ENCODE data around the gene MFAP3. TPM values are rescaled to one million over a fixed set of nuclear protein-coding genes. Genes with fewer than 3 reads are reported as not detected.

Gene MFAP3
- total RNA-seq, 2 donors from 2014 or later: 28.5 to 30.1 TPM

- H3K9me3 Mint-ChIP-seq: no peaks in the 10 kb centered on the region
- DNase-seq (ENCODE audit: low spot score): no peak
- H3K27me3 Mint-ChIP-seq: no peaks in the 10 kb centered on the region
- no peak overlapping the region for H3K4me3 Mint-ChIP-seq
- H3K27ac Mint-ChIP-seq: no peak overlapping the region
- ATAC-seq: no peak
- H3K36me3 Mint-ChIP-seq: peaks cover 15% of the 10 kb centered on the region
- H3K4me1 Mint-ChIP-seq (ENCODE audit: low read depth in 2 of 2): peaks cover 21 to 24% of the 10 kb centered on the region in 2 donors
These were observed 3.8 kb upstream of the MFAP3 start for GRCh38 chr5:154034944-154035343.

- peak overlapping the region; percentile 99 for H3K4me3 Mint-ChIP-seq
- peak overlapping the region; percentile 93 to 99 for H3K27ac Mint-ChIP-seq
- no peaks in the 10 kb centered on the region for H3K27me3 Mint-ChIP-seq
- DNase-seq (ENCODE audit: low spot score): no peak
- no peaks in the 10 kb centered on the region for H3K9me3 Mint-ChIP-seq
- ATAC-seq: peak; percentile 64 to 67
- peaks cover 34 to 41% of the 10 kb centered on the region in 2 donors for H3K4me1 Mint-ChIP-seq (ENCODE audit: low read depth in 2 of 2)
- peaks cover 6% of the 10 kb centered on the region for H3K36me3 Mint-ChIP-seq
These were observed 483 bp upstream of the MFAP3 start for GRCh38 chr5:154038261-154038706.

DNA sequence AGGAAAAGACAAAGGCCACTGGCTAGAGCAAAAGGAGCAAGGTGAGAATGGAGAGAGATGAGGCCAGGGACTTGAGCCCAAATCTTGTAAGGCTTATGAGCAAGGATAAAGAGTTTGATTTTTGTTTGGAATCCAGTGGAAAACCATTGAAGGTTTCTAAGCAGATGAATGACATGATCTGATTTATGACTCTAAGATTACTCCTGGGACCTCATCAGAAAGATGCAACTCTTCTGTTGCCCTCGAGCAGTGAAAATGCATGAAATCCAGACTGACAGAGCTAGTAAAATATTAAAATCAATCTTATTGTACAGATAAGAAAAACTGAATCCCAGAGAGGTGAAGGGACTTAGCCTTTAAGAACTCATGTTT, 677 bp downstream of the MFAP3 start:
- Mint-ChIP-seq H3K9me3 (no peaks in the 10 kb centered on the region), H3K4me3 (peak overlapping the region; percentile 99), H3K27me3 (no peaks in the 10 kb centered on the region), H3K36me3 (peaks cover 6% of the 10 kb centered on the region), H3K27ac (peak overlapping the region; percentile 93 to 99), H3K4me1 (ENCODE audit: low read depth in 2 of 2) (peaks cover 43 to 49% of the 10 kb centered on the region in 2 donors)
- no peak for DNase-seq (ENCODE audit: low spot score)
- no peak for ATAC-seq

DNA sequence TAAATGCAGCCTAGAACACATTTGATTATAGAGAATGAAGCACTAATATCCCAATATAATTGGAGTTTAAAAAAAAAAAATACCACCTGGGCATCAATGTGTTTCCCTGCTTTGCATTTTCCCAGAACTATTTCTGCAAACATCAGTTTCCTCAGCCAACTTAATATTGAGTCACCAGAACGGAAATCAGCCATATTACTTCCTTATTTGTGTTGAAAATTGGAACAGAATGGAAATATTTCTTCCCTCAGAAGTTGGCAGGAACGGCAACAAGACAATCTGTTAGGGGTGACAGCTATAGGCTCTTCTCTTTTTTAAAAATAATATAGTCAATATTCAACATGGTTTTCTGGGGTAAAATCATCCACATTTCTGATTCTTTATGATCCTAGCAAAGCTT, 4.0 kb downstream of the MFAP3 start:
- Mint-ChIP-seq H3K27ac (no peak overlapping the region), H3K4me1 (ENCODE audit: low read depth in 2 of 2) (peaks cover 55 to 67% of the 10 kb centered on the region in 2 donors), H3K9me3 (no peaks in the 10 kb centered on the region), H3K4me3 (no peak overlapping the region), H3K27me3 (no peaks in the 10 kb centered on the region), H3K36me3 (peaks cover 11% of the 10 kb centered on the region)
- ATAC-seq (no peak), DNase-seq (ENCODE audit: low spot score) (no peak)

DNA sequence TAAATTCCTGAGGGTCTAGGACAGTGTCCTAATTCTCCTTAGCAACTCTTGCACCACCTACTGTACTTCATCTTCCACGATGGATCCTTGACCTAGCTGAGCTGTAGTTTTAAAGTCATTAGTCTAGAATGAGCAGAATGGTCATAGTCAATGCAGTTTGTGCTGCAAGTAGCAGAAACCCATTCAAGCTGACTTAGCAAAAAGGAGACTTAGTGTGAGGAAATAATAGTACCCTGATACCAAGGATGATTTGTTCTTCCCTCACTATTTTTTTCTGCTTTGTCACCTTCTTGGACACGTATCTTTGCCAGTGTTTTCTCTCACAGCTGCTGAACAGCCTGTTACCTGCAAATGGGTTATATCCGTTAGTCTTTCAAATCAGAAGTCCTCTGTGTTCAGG, 5.3 kb downstream of the MFAP3 start:
- H3K4me3 Mint-ChIP-seq: peak overlapping the region; percentile 15
- peaks cover 49 to 66% of the 10 kb centered on the region in 2 donors for H3K4me1 Mint-ChIP-seq (ENCODE audit: low read depth in 2 of 2)

GRCh38 chr5:154044581-154044980, 5.8 kb downstream of the MFAP3 start:
- no peaks in the 10 kb centered on the region for H3K27me3 Mint-ChIP-seq
- H3K9me3 Mint-ChIP-seq: no peaks in the 10 kb centered on the region
- H3K4me3 Mint-ChIP-seq: peak overlapping the region; percentile 19
- H3K27ac Mint-ChIP-seq: peak overlapping the region; percentile 28 to 71
- DNase-seq (ENCODE audit: low spot score) (no peak), ATAC-seq (peak in 1 of 2 donors; percentile 33)
- peaks cover 6% of the 10 kb centered on the region for H3K36me3 Mint-ChIP-seq
- peaks cover 49 to 66% of the 10 kb centered on the region in 2 donors for H3K4me1 Mint-ChIP-seq (ENCODE audit: low read depth in 2 of 2)

More for the DNA sequence above, 5.3 kb downstream of the MFAP3 start:
- H3K27me3 Mint-ChIP-seq: no peaks in the 10 kb centered on the region
- H3K36me3 Mint-ChIP-seq: peaks cover 8% of the 10 kb centered on the region
- peak overlapping the region; percentile 28 to 71 for H3K27ac Mint-ChIP-seq
- DNase-seq (ENCODE audit: low spot score) (no peak), ATAC-seq (no peak)
- H3K9me3 Mint-ChIP-seq: no peaks in the 10 kb centered on the region

DNA sequence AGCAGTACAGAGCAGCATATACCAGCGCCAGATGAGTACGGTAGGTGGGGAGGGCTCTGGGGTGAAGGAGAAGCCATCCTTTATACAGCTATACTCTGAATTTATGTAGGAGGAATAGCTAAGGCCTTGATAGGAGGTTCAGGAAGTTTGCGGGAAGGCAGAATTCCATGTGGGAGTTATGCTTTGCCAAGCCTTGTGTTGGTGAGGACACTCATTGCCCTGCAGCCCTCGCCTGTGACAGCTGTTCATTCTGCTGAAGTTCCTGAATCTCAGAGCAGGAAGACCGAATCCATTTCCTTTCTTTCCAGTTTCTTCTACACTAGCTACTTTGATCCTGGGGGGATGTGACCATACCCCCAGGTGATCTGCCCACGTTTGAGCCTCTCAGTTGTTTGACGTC, 7.7 kb downstream of the MFAP3 start:
- Mint-ChIP-seq H3K4me1 (ENCODE audit: low read depth in 2 of 2) (peaks cover 46 to 57% of the 10 kb centered on the region in 2 donors), H3K27ac (peak overlapping the region in 1 of 2 donors; percentile 79), H3K4me3 (peak overlapping the region; percentile 79), H3K9me3 (no peaks in the 10 kb centered on the region), H3K36me3 (peaks cover 10% of the 10 kb centered on the region), H3K27me3 (no peaks in the 10 kb centered on the region)
- ATAC-seq (no peak), DNase-seq (ENCODE audit: low spot score) (no peak)

DNA sequence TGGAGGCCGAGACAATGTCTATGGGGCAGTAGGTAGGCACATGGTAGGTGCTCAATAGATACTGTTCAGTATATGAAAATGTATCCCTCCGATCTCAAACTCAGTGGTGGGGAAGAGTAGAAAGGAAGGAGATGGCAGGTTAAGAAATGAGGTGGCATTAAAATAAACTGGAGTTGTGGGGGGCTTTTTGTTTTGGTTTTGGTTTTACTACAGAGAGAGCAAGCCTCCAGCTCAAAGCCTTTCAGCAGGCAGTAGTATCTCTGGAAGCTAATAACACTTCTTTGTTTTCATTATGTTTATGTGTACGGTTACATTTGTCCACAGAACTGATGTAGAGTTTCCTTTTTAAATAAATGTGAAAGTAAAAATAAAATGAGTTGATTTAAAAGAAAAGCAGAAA, 8.6 kb downstream of the MFAP3 start:
- Mint-ChIP-seq H3K27ac (peak overlapping the region; percentile 63 to 79), H3K4me1 (ENCODE audit: low read depth in 2 of 2) (peaks cover 44 to 51% of the 10 kb centered on the region in 2 donors), H3K27me3 (no peaks in the 10 kb centered on the region), H3K9me3 (no peaks in the 10 kb centered on the region), H3K36me3 (peaks cover 10% of the 10 kb centered on the region), H3K4me3 (peak overlapping the region; percentile 79)
- DNase-seq (ENCODE audit: low spot score): no peak
- ATAC-seq: peak; percentile 79 to 81

DNA sequence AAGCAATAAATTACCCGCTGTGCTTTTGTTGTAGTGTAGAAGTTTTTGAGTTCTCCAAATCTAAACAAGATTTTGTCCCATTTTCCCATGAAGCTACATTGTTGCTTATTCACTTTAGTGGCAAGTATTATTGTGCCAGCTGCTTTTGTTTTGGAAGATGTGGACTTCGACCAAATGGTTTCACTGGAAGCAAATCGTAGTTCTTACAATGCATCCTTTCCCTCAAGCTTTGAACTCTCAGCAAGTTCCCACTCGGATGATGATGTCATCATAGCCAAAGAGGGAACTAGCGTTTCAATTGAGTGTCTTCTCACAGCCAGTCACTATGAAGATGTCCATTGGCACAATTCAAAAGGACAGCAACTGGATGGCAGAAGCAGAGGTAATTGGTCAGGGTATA, 10.9 kb downstream of the MFAP3 start:
- Mint-ChIP-seq H3K4me3 (no peak overlapping the region), H3K27me3 (no peaks in the 10 kb centered on the region), H3K9me3 (no peaks in the 10 kb centered on the region), H3K27ac (peak overlapping the region in 1 of 2 donors; percentile 65), H3K36me3 (peaks cover 22% of the 10 kb centered on the region), H3K4me1 (ENCODE audit: low read depth in 2 of 2) (peaks cover 30 to 41% of the 10 kb centered on the region in 2 donors)
- ATAC-seq (no peak), DNase-seq (ENCODE audit: low spot score) (no peak)

GRCh38 chr5:154053468-154053867, 14.7 kb downstream of the MFAP3 start:
- no peaks in the 10 kb centered on the region for H3K27me3 Mint-ChIP-seq
- H3K27ac Mint-ChIP-seq: no peak overlapping the region
- peaks cover 20 to 21% of the 10 kb centered on the region in 2 donors for H3K4me1 Mint-ChIP-seq (ENCODE audit: low read depth in 2 of 2)
- no peak for DNase-seq (ENCODE audit: low spot score)
- no peaks in the 10 kb centered on the region for H3K9me3 Mint-ChIP-seq
- H3K4me3 Mint-ChIP-seq: no peak overlapping the region
- ATAC-seq: no peak
- H3K36me3 Mint-ChIP-seq: peaks cover 20% of the 10 kb centered on the region

DNA sequence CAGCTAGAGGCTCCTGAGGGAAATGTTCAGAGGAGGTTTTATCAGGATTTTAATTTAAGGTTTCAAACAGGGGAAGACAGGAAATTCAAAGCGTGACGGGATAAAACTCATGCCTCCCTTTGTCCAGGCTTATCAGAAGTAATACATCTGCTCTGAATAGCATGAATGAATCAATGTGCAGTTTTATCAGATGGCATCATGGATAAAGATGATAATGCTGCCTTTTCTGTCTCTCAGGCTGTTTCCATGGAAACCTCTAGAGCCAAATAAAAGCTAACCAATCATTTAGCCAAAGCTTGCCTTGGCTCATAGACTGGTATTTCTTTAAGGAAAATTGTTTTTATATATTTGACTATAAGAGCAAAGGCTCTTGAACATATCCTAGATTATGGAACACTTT, 16.4 kb downstream of the MFAP3 start:
- Mint-ChIP-seq H3K9me3 (no peaks in the 10 kb centered on the region), H3K4me3 (no peak overlapping the region), H3K36me3 (peaks cover 15% of the 10 kb centered on the region), H3K27ac (no peak overlapping the region), H3K27me3 (no peaks in the 10 kb centered on the region), H3K4me1 (ENCODE audit: low read depth in 2 of 2) (peaks cover 24 to 25% of the 10 kb centered on the region in 2 donors)
- ATAC-seq (no peak), DNase-seq (ENCODE audit: low spot score) (no peak)

GRCh38 chr5:154058055-154059038, 19.6 kb downstream of the MFAP3 start:
- Mint-ChIP-seq H3K4me1 (ENCODE audit: low read depth in 2 of 2) (peaks cover 24 to 25% of the 10 kb centered on the region in 2 donors), H3K27ac (peak overlapping the region in 1 of 2 donors; percentile 81), H3K36me3 (peaks cover 10% of the 10 kb centered on the region), H3K9me3 (no peaks in the 10 kb centered on the region), H3K27me3 (no peaks in the 10 kb centered on the region), H3K4me3 (no peak overlapping the region)
- peak in 1 of 2 donors; percentile 62 for ATAC-seq
- no peak for DNase-seq (ENCODE audit: low spot score)

GRCh38 chr5:154059039-154059430, 20.3 kb downstream of the MFAP3 start:
- Mint-ChIP-seq H3K4me3 (no peak overlapping the region), H3K9me3 (no peaks in the 10 kb centered on the region), H3K27ac (peak overlapping the region in 1 of 2 donors; percentile 81), H3K27me3 (no peaks in the 10 kb centered on the region), H3K4me1 (ENCODE audit: low read depth in 2 of 2) (peaks cover 24 to 25% of the 10 kb centered on the region in 2 donors), H3K36me3 (peaks cover 6% of the 10 kb centered on the region)
- DNase-seq (ENCODE audit: low spot score): no peak
- peak in 1 of 2 donors; percentile 60 for ATAC-seq

GRCh38 chr5:154059583-154059982, 20.8 kb downstream of the MFAP3 start:
- Mint-ChIP-seq H3K36me3 (peaks cover 4% of the 10 kb centered on the region), H3K9me3 (no peaks in the 10 kb centered on the region), H3K4me3 (no peak overlapping the region), H3K27ac (peak overlapping the region in 1 of 2 donors; percentile 81), H3K27me3 (no peaks in the 10 kb centered on the region), H3K4me1 (ENCODE audit: low read depth in 2 of 2) (peaks cover 24 to 25% of the 10 kb centered on the region in 2 donors)
- DNase-seq (ENCODE audit: low spot score) (no peak), ATAC-seq (no peak)
